NCI-H2227 (cell line): Measurements from ENCODE around the gene ZNF80.
"Not testable (repeated sequence)": the region's sequence is repeated elsewhere in the genome, so short reads cannot be mapped to it uniquely, and the experiment has no call there.

Source experiments
- DNase-seq: peaks from one replicate; lab custom pipeline; 2025; ENCODE audit not compliant: unreplicated experiment; lab: John Stamatoyannopoulos, UW

The ZNF80 gene

DNA sequence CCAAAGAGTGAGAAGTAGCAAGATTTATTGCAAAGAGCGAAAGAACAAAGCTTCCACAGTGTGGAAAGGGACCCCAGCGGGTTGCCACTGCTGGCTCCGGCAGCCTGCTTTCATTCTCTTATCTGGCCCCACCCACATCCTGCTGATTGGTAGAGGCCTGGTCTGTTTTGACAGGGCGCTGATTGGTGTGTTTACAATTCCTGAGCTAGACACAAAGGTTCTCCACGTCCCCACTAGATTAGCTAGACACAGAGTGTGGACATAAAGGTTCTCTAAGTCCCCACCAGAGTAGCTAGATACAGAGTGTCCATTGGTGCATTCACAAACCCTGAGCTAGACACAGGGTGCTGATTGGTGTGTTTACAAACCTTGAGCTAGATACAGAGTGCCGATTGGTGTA lies at the start of gene ZNF80:
Gene ZNF80, minus strand, starts transcription at position 101 of the 400 bp plus-strand sequence. CDS start 504 bp downstream, outside the sequence.
- not testable (repeated sequence) for DNase-seq

DNA sequence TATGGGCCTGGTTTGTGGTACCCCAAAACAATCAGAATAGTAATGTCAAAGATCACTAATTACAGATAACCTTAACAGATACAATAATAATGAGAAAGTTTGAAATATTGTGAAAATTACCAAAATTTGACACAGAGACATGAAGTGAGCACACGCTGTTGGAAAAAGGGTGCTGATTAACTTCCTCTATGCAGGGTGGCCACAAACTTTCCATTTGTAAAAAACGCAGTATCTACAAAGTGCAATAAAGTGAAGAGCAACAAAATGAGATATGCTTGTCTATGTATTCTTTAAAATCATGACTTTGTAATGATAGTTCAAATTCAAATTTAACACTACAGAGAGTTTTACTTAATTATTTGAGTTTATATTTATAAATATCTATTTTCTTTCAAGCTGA lies 48.9 kb upstream of the ZNF80 start:
- DNase-seq, result no peak

GRCh38 chr3:114285648-114286230 lies 48.4 kb upstream of the ZNF80 start:
- no peak for DNase-seq

GRCh38 chr3:114284644-114285043 lies 47.3 kb upstream of the ZNF80 start:
- DNase-seq, result no peak

DNA sequence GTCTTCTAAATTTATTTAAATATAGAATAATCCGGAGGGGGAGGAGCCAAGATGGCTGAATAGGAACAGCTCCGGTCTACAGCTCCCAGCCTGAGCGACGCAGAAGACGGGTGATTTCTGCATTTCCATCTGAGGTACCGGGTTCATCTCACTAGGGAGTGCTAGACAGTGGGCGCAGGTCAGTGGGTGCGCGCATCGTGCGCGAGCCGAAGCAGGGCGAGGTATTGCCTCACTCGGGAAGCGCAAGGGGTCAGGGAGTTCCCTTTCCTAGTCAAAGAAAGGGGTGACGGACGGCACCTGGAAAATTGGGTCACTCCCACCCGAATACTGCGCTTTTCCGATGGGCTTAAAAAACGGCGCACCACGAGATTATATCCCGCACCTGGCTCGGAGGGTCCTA lies 39.5 kb upstream of the ZNF80 start:
- not testable (repeated sequence) for DNase-seq

DNA sequence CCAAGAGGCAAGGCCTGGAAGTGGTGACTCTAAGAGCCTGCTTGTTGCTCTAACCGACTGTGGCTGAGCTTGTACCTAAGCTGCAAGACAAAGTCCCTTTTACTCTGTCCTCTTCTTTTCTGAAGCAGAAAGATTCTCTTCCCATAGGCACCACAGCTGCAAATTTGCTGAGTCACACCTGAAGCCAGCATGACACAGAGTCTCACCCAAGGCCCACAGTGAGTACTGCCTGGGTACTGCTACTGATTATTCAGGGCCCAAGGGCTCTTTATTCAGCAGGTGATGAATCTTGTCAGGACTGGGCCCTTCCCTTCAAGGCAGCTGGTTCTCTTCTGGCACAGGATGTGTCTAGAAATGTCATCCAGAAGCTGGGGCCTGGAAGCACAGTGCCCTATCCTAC lies 37.6 kb upstream of the ZNF80 start:
- DNase-seq, result no peak

GRCh38 chr3:114272271-114272670 lies 34.9 kb upstream of the ZNF80 start:
- DNase-seq, result no peak

- no peak for DNase-seq
Observed at GRCh38 chr3:114270019-114270418, 32.6 kb upstream of the ZNF80 start.

DNA sequence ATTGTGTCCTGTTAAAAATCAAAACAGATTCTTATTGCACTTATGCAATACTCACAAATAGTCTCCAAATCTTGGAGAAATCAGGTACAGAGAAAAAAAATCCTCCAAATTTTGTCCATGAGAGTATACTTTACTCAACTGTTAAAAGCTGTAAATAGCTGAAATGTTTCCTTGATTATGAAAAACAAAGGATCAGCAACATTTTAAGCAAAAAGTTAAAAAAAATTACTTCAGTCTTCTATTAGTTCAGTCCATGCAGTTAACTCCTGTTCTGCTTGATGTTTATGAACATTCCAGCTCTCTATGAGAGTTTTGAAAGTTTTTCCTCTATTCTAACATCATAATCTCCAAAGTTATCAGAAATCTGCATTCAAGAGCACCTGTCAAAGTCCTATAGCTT lies 22.8 kb upstream of the ZNF80 start:
- no peak for DNase-seq

DNA sequence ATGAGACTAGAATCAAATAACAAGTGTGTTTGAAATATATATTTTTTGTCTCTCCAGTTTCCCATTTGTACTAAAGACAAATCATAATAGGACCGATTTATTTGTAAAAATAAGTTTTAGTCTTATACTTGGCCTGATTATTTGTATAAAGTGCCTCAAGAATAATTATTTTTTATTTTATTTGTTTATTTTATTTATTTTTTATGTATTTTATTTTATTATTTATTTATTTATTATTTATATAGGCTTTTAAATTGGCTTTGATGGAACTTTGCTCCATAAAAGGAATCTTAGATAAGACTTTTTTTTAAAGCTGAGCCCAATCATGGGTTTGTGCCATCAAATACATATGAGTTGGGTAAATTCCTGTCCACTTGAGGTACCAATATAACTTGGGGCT lies 22.2 kb upstream of the ZNF80 start:
- DNase-seq, result no peak

GRCh38 chr3:114253505-114253904 lies 16.1 kb upstream of the ZNF80 start:
- no peak for DNase-seq

- DNase-seq, result no peak
Observed at GRCh38 chr3:114252954-114253353, 15.6 kb upstream of the ZNF80 start.

DNA sequence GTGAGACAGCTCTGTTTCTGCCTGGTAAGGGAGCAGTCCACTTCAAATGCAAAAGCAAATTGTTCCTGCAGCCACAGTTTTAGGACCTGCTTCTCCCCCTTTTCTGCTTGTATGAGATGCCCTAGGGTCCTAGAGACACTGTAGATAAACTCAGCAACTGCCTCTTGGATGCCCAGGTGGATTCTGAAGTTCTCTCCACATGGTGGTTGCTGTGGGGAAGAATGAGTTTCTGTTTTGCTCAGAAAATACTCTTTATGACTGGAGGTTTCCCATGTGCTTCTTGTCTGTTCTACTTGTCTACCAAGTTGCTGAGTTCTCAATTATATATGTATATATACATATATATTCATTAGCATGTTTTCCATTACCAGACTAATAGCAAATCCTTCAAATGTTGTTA lies 5.6 kb upstream of the ZNF80 start:
- DNase-seq, result no peak

DNA sequence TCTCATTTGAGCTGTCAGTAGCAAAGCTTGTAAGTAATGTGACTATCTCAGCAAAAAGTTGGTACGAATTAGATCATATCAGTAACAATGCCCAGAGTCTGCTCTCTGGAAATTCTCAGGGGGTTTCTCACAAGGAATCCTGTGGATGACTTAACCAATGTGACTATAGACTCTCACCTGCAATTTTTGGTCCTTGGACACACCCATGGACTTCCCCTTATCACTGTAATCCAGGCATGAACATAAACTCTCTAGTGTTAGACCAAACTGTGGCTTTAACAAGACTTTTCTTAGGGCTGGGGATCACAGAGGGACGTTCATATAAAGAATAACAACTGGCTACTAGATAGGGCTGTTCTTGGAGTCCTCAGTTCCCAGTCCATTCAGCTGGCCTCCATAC lies 3.9 kb upstream of the ZNF80 start:
- no peak for DNase-seq

- DNase-seq, result not testable (repeated sequence)
Observed at GRCh38 chr3:114238146-114238785, 888 bp upstream of the ZNF80 start.

DNA sequence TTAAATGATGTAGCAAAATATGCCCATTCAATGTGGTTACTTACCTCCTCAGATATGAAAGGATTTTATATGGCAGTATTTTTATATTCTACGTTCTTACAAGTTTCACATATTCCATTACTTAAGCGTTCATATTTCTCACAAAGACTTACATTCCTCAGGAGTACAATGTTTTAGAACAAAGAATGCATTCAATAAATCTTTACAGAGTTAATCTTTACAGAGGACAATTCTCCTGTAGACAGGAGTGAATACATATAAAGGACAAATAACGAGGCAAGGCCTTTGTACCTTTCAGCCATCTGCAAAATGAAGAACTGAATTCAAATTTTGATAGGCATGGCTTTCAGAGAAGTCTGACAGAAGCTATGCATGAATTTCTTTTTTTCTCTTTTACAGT lies 1.9 kb downstream of the ZNF80 start:
- no peak for DNase-seq

- no peak for DNase-seq
Observed at GRCh38 chr3:114234745-114235144, 2.6 kb downstream of the ZNF80 start.

DNA sequence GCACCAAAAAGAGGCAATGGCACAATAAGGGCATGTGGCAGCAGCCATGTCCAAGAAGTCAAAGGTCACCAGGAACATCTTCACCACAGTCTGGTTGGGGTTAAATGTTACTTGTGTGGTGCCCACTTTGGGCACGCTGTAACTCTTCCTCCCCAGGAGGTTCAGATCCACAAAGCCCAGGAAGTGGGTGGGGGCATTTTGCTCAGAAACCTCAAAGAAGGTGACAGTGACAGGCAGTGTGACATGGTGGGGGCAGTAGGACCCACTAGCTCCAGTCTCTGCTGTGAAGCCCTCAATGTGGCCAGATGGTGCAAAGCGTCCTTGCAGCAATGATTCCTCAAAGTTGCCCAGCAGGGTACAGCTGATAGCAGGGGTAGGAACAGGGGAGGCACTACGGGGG lies 5.8 kb downstream of the ZNF80 start:
- DNase-seq, result no peak

DNA sequence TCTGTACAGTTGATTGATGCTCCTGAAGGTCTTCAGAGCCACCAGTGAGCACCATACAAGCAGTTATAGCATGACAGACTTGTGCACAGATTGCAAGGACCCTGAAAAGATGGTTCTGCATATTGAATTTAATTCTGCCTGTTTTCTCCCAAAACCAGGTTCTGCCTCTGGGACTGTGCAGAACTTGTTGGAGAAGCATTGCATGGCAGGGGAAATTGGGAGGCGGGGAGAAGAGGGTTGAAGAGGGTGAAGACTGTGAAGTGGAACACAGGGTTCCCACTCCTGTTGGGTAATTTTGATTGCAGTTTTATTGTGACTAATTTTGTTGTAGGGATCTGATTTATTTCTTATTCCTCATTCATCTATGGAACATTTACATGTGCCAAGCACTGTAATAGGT lies 10.3 kb downstream of the ZNF80 start:
- DNase-seq, result no peak

DNA sequence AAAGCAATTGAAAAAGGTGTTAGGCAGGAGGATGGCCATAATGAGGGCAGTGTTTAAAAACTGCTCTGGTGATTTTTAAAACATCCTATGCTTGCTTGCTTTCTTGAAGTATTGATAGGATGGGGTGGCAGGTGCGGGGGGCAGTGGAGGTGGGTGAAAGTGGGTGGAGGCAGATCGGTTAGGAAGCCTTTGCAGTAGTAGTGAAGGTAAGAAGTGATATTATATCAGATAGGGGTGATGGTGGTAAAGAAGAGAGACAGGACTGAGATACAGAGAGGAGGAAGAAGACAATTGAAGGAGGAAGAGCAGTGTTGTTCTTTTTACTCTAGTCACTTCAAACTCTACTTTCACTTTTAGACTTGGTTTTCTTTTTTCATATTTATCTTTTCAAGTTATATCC lies 11.1 kb downstream of the ZNF80 start:
- no peak for DNase-seq

DNA sequence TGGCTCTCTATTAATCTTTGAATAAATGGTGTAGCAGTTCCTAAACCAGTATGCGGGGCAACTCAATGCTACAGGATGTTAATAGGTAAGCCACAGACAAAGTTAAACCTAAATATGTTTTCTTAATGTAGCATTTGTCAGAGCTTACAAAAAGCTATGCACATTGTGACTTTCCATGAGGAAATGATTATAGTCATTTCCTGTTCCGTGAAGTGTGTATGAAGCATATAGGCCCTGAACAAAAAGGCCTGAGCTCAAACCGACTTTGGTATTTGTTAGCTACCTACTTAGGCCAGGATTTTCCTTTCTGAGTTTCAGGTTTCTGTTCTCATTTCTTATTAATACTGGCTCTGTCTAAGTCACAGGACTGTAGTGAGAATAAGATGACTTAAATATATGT lies 14.2 kb downstream of the ZNF80 start:
- DNase-seq, result no peak

DNA sequence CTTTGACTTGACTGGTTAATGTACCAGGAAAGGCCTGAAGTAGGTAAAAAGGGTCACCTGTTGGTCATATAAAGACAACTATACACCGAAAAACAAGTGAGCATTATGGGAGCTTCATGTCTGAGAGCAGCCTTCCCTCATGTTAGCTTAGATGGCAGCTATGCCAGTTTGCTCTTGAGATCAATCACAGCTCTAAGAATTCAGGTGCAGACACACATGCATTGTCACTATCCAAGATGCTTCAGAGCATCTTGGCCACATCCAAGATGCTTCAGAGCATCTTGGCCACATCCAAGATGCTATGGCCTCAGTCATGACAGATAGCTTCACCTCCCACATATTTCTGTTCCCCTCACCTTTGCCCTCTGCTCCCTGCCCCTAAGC lies 15.5 kb downstream of the ZNF80 start:
- DNase-seq, result no peak
